Ovary (tissue), 3 donors: Measurements from ENCODE around the gene MRPS16.
"Not testable (repeated sequence)": the region's sequence is repeated elsewhere in the genome, so short reads cannot be mapped to it uniquely, and the experiment has no call there.

Experiments used
- CTCF ChIP-seq, 3 donors: fragments of 450-650 bp in 2 of 3; fragments of 200-600 bp in 1 of 3; IDR thresholded peaks; one replicate each; pipeline versions ENCODE4 v1.5.1 to v1.8.0; 2016 to 2022; ENCODE audit warnings: antibody characterized with exemption in 3 of 3, mild to moderate bottlenecking in 1 of 3
- EP300 ChIP-seq: sonication (generic); formaldehyde crosslinking; IDR thresholded peaks from one replicate; pipeline ENCODE4 v1.6.1; 2017; ENCODE audit warnings: antibody characterized with exemption
- POLR2A ChIP-seq: fragments of 450-650 bp; IDR thresholded peaks from one replicate; pipeline ENCODE4 v1.6.1; 2017; ENCODE audit warnings: antibody characterized with exemption, mild to moderate bottlenecking, moderate library complexity
- donor health status: DM: no; HTN: no; CAD: no.

GRCh38 chr10:73258612-73259011 is 6.2 kb upstream of the MRPS16 start:
- TF ChIP-seq CTCF (IDR thresholded peaks at IDR 0.05); EP300; POLR2A: not testable (repeated sequence)
